IMR-90 (cell line): Measurements from ENCODE around the gene CDKN1A. TPM values are rescaled to one million over a fixed set of nuclear protein-coding genes. Genes with fewer than 3 reads are reported as not detected.

Source experiments
- ATAC-seq: fragments of 200-7000 bp; cut with Tn5 transposase; 2 replicates; pipeline ENCODE4 v1.9.1; 2020; ENCODE audit warnings: low read depth, mild to moderate bottlenecking, moderate library complexity
- BruUV-seq: library from RNA; stranded (reverse); fragments of 400-500 nt; replicated peaks from 2 replicates; lab custom pipeline; 2021; lab: Mats Ljungman, UMichigan
- CTCF ChIA-PET: fragments of 300-600 bp; formaldehyde crosslinking; extraction: SDS; loops from one replicate; lab custom pipeline; 2021; ENCODE audit warnings: antibody characterized with exemption; lab: Yijun Ruan, JAX
- POLR2A ChIA-PET: fragments of 300-600 bp; sonication (Branson Sonifier 250); formaldehyde crosslinking; loops from one replicate; lab custom pipeline; 2022; ENCODE audit warnings: antibody characterized with exemption; ENCODE audit not compliant: unreplicated experiment; lab: Charles Lee
- DNase-seq: peaks from one replicate; pipeline ENCODE4 v3.0.0; 2013
- H2AFZ ChIP-seq: replicated peaks from 2 replicates; pipeline ENCODE3; 2013; ENCODE audit warnings: low read length, mild to moderate bottlenecking; ENCODE audit not compliant: poor library complexity
- H2AK5ac ChIP-seq: 2 replicates; pipeline ENCODE4 v1.6.1; 2013; ENCODE audit warnings: low read depth, low read length, inconsistent platforms
- H2AK9ac ChIP-seq: replicated peaks from 2 replicates; pipeline ENCODE3; 2013; ENCODE audit warnings: mild to moderate bottlenecking, low read depth, low read length, moderate library complexity; ENCODE audit not compliant: poor library complexity
- H2BK120ac ChIP-seq: 2 replicates; pipeline ENCODE4 v1.6.1; 2013; ENCODE audit warnings: low read depth, low read length, inconsistent platforms
- H2BK15ac ChIP-seq: 3 replicates; pipeline ENCODE4 v1.6.1; 2013; ENCODE audit warnings: low read depth, low read length, inconsistent platforms
- H2BK20ac ChIP-seq: 2 replicates; pipeline ENCODE4 v1.6.1; 2013; ENCODE audit warnings: low read depth, mild to moderate bottlenecking, inconsistent platforms, low read length, moderate library complexity
- H2BK5ac ChIP-seq: 2 replicates; pipeline ENCODE4 v1.6.1; 2013; ENCODE audit warnings: mild to moderate bottlenecking, low read depth, low read length, inconsistent platforms; ENCODE audit not compliant: poor library complexity, severe bottlenecking
- H3K14ac ChIP-seq: replicated peaks from 2 replicates; pipeline ENCODE4 v1.6.1; 2013; ENCODE audit warnings: low read depth, low read length, inconsistent platforms
- H3K18ac ChIP-seq: 2 replicates; pipeline ENCODE4 v1.6.1; 2013; ENCODE audit warnings: low read depth, low read length, control low read depth
- H3K23ac ChIP-seq: 2 replicates; pipeline ENCODE4 v1.6.1; 2013; ENCODE audit warnings: low read depth, low read length, inconsistent platforms
- H3K27ac ChIP-seq: 2 replicates; pipeline ENCODE4 v1.5.1; 2013; ENCODE audit warnings: mild to moderate bottlenecking, control low read depth, low read length; ENCODE audit not compliant: insufficient read depth
- H3K27me3 ChIP-seq: 2 replicates; pipeline ENCODE4 v1.6.1; 2013; ENCODE audit warnings: low read length; ENCODE audit not compliant: control insufficient read depth, insufficient read depth
- H3K36me3 ChIP-seq: 2 replicates; pipeline ENCODE4 v1.6.1; 2013; ENCODE audit warnings: low read length, mixed read lengths; ENCODE audit not compliant: control insufficient read depth, insufficient read depth
- H3K4ac ChIP-seq: 2 replicates; pipeline ENCODE4 v1.6.1; 2013; ENCODE audit warnings: low read depth, low read length, inconsistent platforms
- H3K4me1 ChIP-seq: 2 replicates; pipeline ENCODE4 v1.6.1; 2013; ENCODE audit warnings: low read length, mixed read lengths; ENCODE audit not compliant: control insufficient read depth, insufficient read depth
- H3K4me2 ChIP-seq: 2 replicates; pipeline ENCODE4 v1.6.1; 2013; ENCODE audit warnings: low read depth, mild to moderate bottlenecking, control low read depth, low read length, moderate library complexity
- H3K4me3 ChIP-seq: 2 replicates; pipeline ENCODE4 v1.5.1; 2013; ENCODE audit warnings: low read depth, mild to moderate bottlenecking, control low read depth, low read length, moderate library complexity; ENCODE audit not compliant: insufficient read depth
- H3K56ac ChIP-seq: 2 replicates; pipeline ENCODE4 v1.6.1; 2013; ENCODE audit warnings: low read length, inconsistent platforms; ENCODE audit not compliant: insufficient read depth; ENCODE audit errors: extremely low read depth
- H3K79me1 ChIP-seq, 2 experiments: 2 replicates each; pipeline ENCODE4 v1.6.1; 2013; ENCODE audit warnings: low read length in 2 of 2, inconsistent platforms in 1 of 2, low read depth in 1 of 2
- H3K9ac ChIP-seq: 2 replicates; pipeline ENCODE4 v1.6.1; 2013; ENCODE audit warnings: low read depth, low read length, control low read depth
- H3K9me1 ChIP-seq: 2 replicates; pipeline ENCODE4 v1.6.1; 2013; ENCODE audit warnings: low read length, inconsistent platforms; ENCODE audit not compliant: insufficient read depth
- H3K9me3 ChIP-seq: 2 replicates; pipeline ENCODE4 v1.6.1; 2013; ENCODE audit warnings: low read length; ENCODE audit not compliant: control insufficient read depth, insufficient read depth
- H4K20me1 ChIP-seq: 2 replicates; pipeline ENCODE4 v1.6.1; 2013; ENCODE audit warnings: low read length, inconsistent platforms; ENCODE audit not compliant: insufficient read depth
- H4K5ac ChIP-seq: 2 replicates; pipeline ENCODE4 v1.6.1; 2013; ENCODE audit warnings: mild to moderate bottlenecking, low read depth, low read length, control low read depth
- H4K8ac ChIP-seq, 2 experiments: 2 replicates each; pipeline ENCODE4 v1.6.1; 2013; ENCODE audit warnings: low read depth in 2 of 2, low read length in 2 of 2, control low read depth in 1 of 2, inconsistent platforms in 1 of 2
- H4K91ac ChIP-seq: 2 replicates; pipeline ENCODE4 v1.6.1; 2013; ENCODE audit warnings: low read depth, low read length, inconsistent platforms; ENCODE audit not compliant: insufficient read depth
- BHLHE40 ChIP-seq: fragments of 150-350 bp; IDR thresholded peaks from 2 replicates; pipeline ENCODE4 v1.6.1; 2016; ENCODE audit warnings: mild to moderate bottlenecking, low read depth, low read length
- NFE2L2 ChIP-seq: fragments of 150-350 bp; IDR thresholded peaks from 2 replicates; pipeline ENCODE4 v1.6.1; 2016; ENCODE audit warnings: low read depth, mild to moderate bottlenecking, low read length
- POLR2A ChIP-seq: IDR thresholded peaks from 2 replicates; pipeline ENCODE4 v1.6.1; 2012; ENCODE audit warnings: mild to moderate bottlenecking, low read depth, low read length
- WGBS, 2 experiments: methylation state at CpG; one replicate each; pipeline versions ENCODE4 v1.1.5 to v1.1.7; 2013; ENCODE audit warnings: missing lambda C conversion rate in 2 of 2; ENCODE audit not compliant: insufficient read length in 1 of 2; ENCODE audit errors: extremely low coverage in 2 of 2; 5-methylcytosine and 5-hydroxymethylcytosine counted together
- dilution Hi-C: fragments of 300-500 bp; cut with HindIII; formaldehyde crosslinking; loops from one replicate; pipeline ENCODE4 v1.14.3; 2018; ENCODE audit warnings: low sequenced_read_pairs; ENCODE audit not compliant: unreplicated experiment
- in situ Hi-C: fragments of 300-500 bp; cut with MboI; formaldehyde crosslinking; loops from 3 replicates; pipeline ENCODE4 v1.14.3; 2019; ENCODE audit warnings: low sequenced_read_pairs, inconsistent platforms, mixed read lengths
- intact Hi-C: fragments of 100-400 bp; cut with micrococcal nuclease; formaldehyde crosslinking; loops from 2 replicates; pipeline ENCODE4 v1.10.0; 2022
- polyA plus RNA-seq, 3 experiments: library from polyadenylated mRNA; depleted of rRNA; stranded (reverse); fragments of >200 nt; gene quantifications; 2 replicates each; pipeline ENCODE4 v1.2.3, GENCODE V29; 2012; ENCODE audit warnings: low replicate concordance in 1 of 3
- total RNA-seq: library from RNA; depleted of rRNA; stranded (reverse); fragments of >200 nt; gene quantifications from 2 replicates; pipeline ENCODE4 v1.2.3, GENCODE V29; 2012
- TF ChIP-seq, protein P1 (sequence below): fragments of 150-350 bp; IDR thresholded peaks from 2 replicates; pipeline ENCODE4 v1.6.1; 2017; ENCODE audit warnings: mild to moderate bottlenecking, antibody characterized with exemption, low read length, low read depth
- TF ChIP-seq, protein P2 (sequence below): conservative IDR thresholded peaks from 2 replicates; pipeline ENCODE4 v1.5.1; 2012; ENCODE audit warnings: mild to moderate bottlenecking, low read depth, low read length, improper control_type of control experiment

CDKN1A gene
- total and polyA plus RNA-seq, 2 of the 4 experiments (the other 2 are of a cell fraction) = 155 to 576 TPM

DNA sequence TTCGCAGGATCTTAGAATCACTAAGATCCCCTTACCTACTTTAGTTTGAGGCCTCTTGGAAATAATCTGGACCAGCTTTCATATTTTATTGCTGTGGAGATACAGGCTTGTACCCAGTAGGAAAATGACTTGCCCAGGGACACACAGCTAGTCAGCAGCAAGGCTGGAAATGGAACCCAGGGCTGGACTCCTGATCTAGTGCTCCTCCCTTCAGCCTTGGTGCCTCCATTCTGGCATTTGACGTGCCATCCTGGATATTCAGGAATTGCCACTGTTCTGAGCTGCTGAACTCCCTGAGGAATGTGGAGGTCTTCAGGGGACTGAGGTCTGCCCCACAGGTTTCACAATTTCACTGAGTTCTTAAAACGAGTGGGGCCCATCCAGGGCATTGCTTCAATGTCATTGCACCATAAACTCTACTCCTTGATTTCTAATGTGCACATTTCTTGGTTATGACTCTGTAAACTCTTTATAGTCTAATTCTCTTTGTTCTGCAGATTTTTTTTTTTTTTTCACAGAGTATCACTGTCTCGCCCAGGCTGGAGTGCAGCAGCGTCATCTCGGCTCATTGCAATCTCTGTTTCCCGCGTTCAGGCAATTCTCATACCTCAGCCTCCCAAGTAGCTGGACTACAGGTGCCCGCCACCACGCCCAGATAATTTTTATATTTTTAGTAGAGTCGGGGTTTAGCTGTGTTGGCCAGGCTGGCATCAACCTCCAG lies 26.7 kb upstream of the CDKN1A start:
- in situ Hi-C loops = no loop called here
- H4K8ac ChIP-seq = no peak overlapping the region
- H3K9me3 ChIP-seq = no peaks in the 10 kb centered on the region
- no peak overlapping the region for H2BK5ac ChIP-seq
- H4K20me1 ChIP-seq = no peaks in the 10 kb centered on the region
- H3K27ac ChIP-seq = no peak overlapping the region
- no peak overlapping the region for H3K9ac ChIP-seq
- H3K23ac ChIP-seq = no peak overlapping the region
- no peak overlapping the region for H3K4ac ChIP-seq
- H3K27me3 ChIP-seq = peaks cover 12% of the 10 kb centered on the region
- H2AK9ac ChIP-seq = no peak overlapping the region
- no peaks in the 10 kb centered on the region for H3K9me1 ChIP-seq
- intact Hi-C loops = no loop called here
- no peak overlapping the region for H3K18ac ChIP-seq
- BruUV-seq = no TSS peak
- no peak overlapping the region for H3K4me2 ChIP-seq
- no peak for ATAC-seq
- H4K91ac ChIP-seq = no peak overlapping the region
- H3K4me1 ChIP-seq = 0 out of 2 replicates have a peak, but pooled peaks cover 2% of the 10 kb centered on the region
- no peak for DNase-seq
- no peak overlapping the region for H3K4me3 ChIP-seq
- H2BK120ac ChIP-seq = no peak overlapping the region
- no CpG with 5 or more reads among the region's 11 CpGs for WGBS, 2 experiments
- H2BK15ac ChIP-seq = no peak overlapping the region
- no peak overlapping the region for H2AFZ ChIP-seq
- no peaks in the 10 kb centered on the region for H3K36me3 ChIP-seq
- no peak overlapping the region for H3K14ac ChIP-seq
- dilution Hi-C loops = no loop called here
- no peak overlapping the region for H4K5ac ChIP-seq
- TF ChIP-seq BHLHE40 (no peak), NFE2L2 (no peak), POLR2A (no peak)
- TF ChIP-seq, protein P1, sequence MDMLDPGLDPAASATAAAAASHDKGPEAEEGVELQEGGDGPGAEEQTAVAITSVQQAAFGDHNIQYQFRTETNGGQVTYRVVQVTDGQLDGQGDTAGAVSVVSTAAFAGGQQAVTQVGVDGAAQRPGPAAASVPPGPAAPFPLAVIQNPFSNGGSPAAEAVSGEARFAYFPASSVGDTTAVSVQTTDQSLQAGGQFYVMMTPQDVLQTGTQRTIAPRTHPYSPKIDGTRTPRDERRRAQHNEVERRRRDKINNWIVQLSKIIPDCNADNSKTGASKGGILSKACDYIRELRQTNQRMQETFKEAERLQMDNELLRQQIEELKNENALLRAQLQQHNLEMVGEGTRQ = no peak
- TF ChIP-seq, protein P2, sequence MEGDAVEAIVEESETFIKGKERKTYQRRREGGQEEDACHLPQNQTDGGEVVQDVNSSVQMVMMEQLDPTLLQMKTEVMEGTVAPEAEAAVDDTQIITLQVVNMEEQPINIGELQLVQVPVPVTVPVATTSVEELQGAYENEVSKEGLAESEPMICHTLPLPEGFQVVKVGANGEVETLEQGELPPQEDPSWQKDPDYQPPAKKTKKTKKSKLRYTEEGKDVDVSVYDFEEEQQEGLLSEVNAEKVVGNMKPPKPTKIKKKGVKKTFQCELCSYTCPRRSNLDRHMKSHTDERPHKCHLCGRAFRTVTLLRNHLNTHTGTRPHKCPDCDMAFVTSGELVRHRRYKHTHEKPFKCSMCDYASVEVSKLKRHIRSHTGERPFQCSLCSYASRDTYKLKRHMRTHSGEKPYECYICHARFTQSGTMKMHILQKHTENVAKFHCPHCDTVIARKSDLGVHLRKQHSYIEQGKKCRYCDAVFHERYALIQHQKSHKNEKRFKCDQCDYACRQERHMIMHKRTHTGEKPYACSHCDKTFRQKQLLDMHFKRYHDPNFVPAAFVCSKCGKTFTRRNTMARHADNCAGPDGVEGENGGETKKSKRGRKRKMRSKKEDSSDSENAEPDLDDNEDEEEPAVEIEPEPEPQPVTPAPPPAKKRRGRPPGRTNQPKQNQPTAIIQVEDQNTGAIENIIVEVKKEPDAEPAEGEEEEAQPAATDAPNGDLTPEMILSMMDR = no peak
- CTCF ChIA-PET = interaction anchor here (0.6 kb wide), 1 partner anchor 338 kb away, joined by 3 read pairs; no protein-coding TSS in a partner anchor
- H2AK5ac ChIP-seq = no peak overlapping the region; the same call in 1 of the 2 replicates
- H3K56ac ChIP-seq = no peak overlapping the region
- no peak overlapping the region for H2BK20ac ChIP-seq
- no peaks in the 10 kb centered on the region for H3K79me1 ChIP-seq
- POLR2A ChIA-PET = interaction anchor here (0.8 kb wide), 1 partner anchor 27 kb away, joined by 3 read pairs; the partner anchor contains the start of gene CDKN1A
